C4-2B (cell line): ENCODE data around the gene TUSC2.

Source experiments
- CTCF ChIP-seq: fragments of 450-650 bp; conservative IDR thresholded peaks from 2 replicates; pipeline ENCODE4 v1.5.1; 2017; ENCODE audit warnings: mild to moderate bottlenecking
- ZFX ChIP-seq: fragments of 450-650 bp; IDR thresholded peaks from 2 replicates; pipeline ENCODE4 v1.6.1; 2017

GRCh38 chr3:50372349-50372748 is 44.3 kb upstream of the TUSC2 start:
- TF ChIP-seq CTCF, result no peak
- TF ChIP-seq ZFX, result no peak
